ENCODE results near the gene RTKN2.

Gene RTKN2

DNA sequence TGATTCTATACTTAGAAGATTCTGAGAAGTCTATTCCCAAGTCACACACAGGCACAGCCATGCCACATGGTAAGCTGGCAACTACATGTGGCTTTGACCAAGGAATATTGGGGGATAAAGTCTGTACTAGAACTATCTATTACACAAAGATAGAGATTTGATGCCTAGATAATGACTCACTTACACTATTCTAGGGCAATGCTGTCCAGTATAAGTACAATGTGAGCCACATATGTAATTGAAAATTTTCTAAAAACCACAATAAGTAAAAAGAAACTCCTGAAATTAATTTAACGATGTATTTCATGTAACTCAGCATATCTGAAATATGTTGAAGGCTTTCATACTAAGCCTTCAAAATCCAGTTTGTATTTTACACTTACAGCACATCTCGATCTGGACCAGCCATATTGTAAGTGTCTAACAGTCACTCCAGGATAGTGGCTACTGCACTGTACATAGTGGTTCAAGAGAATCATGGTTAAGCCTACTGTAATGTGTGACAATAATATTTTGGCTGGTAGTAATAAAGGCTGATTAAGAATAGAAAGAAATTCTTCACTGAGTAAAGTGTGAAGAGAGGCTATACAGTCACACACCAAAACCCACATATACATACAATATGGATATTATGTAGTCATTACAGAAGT, 62.8 kb downstream of the RTKN2 start:
- H3K27ac Mint-ChIP-seq: no peak overlapping the region
- no peaks in the 10 kb centered on the region for H3K4me1 Mint-ChIP-seq
- H3K27me3 Mint-ChIP-seq (ENCODE audit: low read depth): no peaks in the 10 kb centered on the region
- H3K9me3 Mint-ChIP-seq: no peaks in the 10 kb centered on the region
- peaks cover 6% of the 10 kb centered on the region for H3K36me3 Mint-ChIP-seq (ENCODE audit: low read depth)
- TF ChIP-seq, protein P1, sequence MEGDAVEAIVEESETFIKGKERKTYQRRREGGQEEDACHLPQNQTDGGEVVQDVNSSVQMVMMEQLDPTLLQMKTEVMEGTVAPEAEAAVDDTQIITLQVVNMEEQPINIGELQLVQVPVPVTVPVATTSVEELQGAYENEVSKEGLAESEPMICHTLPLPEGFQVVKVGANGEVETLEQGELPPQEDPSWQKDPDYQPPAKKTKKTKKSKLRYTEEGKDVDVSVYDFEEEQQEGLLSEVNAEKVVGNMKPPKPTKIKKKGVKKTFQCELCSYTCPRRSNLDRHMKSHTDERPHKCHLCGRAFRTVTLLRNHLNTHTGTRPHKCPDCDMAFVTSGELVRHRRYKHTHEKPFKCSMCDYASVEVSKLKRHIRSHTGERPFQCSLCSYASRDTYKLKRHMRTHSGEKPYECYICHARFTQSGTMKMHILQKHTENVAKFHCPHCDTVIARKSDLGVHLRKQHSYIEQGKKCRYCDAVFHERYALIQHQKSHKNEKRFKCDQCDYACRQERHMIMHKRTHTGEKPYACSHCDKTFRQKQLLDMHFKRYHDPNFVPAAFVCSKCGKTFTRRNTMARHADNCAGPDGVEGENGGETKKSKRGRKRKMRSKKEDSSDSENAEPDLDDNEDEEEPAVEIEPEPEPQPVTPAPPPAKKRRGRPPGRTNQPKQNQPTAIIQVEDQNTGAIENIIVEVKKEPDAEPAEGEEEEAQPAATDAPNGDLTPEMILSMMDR (IDR thresholded peaks at IDR 0.05; ENCODE audit: unreplicated experiment in 3 of 3): no peak
- no peak overlapping the region for H3K4me3 Mint-ChIP-seq

GRCh38 chr10:62199584-62199983, 69.1 kb downstream of the RTKN2 start:
- H3K27me3 Mint-ChIP-seq (ENCODE audit: low read depth): no peaks in the 10 kb centered on the region
- H3K4me3 Mint-ChIP-seq: no peak overlapping the region
- no peak overlapping the region for H3K27ac Mint-ChIP-seq
- peaks cover 10% of the 10 kb centered on the region for H3K36me3 Mint-ChIP-seq (ENCODE audit: low read depth)
- TF ChIP-seq, protein P1 (IDR thresholded peaks at IDR 0.05; ENCODE audit: unreplicated experiment in 3 of 3): no peak
- H3K9me3 Mint-ChIP-seq: no peaks in the 10 kb centered on the region
- H3K4me1 Mint-ChIP-seq: no peaks in the 10 kb centered on the region

GRCh38 chr10:62196528-62196927, 72.1 kb downstream of the RTKN2 start:
- Mint-ChIP-seq H3K4me3 (no peak overlapping the region), H3K27me3 (ENCODE audit: low read depth) (no peaks in the 10 kb centered on the region), H3K27ac (no peak overlapping the region), H3K4me1 (no peaks in the 10 kb centered on the region), H3K36me3 (ENCODE audit: low read depth) (peaks cover 11% of the 10 kb centered on the region), H3K9me3 (no peaks in the 10 kb centered on the region)
- TF ChIP-seq, protein P1 (IDR thresholded peaks at IDR 0.05; ENCODE audit: unreplicated experiment in 3 of 3): no peak

DNA sequence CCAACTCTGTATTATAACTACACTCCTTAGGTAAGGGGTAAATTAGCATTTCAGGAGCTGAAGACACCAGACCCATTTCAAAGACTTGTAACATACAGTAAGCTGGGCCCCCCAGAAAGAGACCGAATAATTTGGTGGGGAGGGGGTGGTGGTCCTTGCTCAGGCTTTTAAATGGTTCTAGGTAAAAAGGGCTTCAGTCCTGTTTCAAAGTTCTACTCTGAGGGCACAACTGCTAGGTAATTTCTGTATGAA, 73.0 kb downstream of the RTKN2 start:
- TF ChIP-seq, protein P1 (IDR thresholded peaks at IDR 0.05; ENCODE audit: unreplicated experiment in 3 of 3): no peak
- peaks cover 15% of the 10 kb centered on the region for H3K36me3 Mint-ChIP-seq (ENCODE audit: low read depth)
- H3K9me3 Mint-ChIP-seq: no peaks in the 10 kb centered on the region
- H3K4me3 Mint-ChIP-seq: no peak overlapping the region
- H3K4me1 Mint-ChIP-seq: no peaks in the 10 kb centered on the region
- no peaks in the 10 kb centered on the region for H3K27me3 Mint-ChIP-seq (ENCODE audit: low read depth)
- peak overlapping the region in 1 of 3 experiments; percentile 68 for H3K27ac Mint-ChIP-seq

GRCh38 chr10:62194924-62195674, 73.5 kb downstream of the RTKN2 start:
- Mint-ChIP-seq H3K27me3 (ENCODE audit: low read depth) (no peaks in the 10 kb centered on the region), H3K4me3 (peak overlapping the region in 1 of 3 experiments; percentile 6), H3K36me3 (ENCODE audit: low read depth) (peaks cover 16% of the 10 kb centered on the region), H3K9me3 (no peaks in the 10 kb centered on the region), H3K27ac (peak overlapping the region in 1 of 3 experiments; percentile 68), H3K4me1 (no peaks in the 10 kb centered on the region)
- TF ChIP-seq, protein P1 (IDR thresholded peaks at IDR 0.05; ENCODE audit: unreplicated experiment in 3 of 3): no peak

- Mint-ChIP-seq H3K27me3 (ENCODE audit: low read depth) (no peaks in the 10 kb centered on the region), H3K4me3 (no peak overlapping the region), H3K4me1 (no peaks in the 10 kb centered on the region), H3K27ac (no peak overlapping the region), H3K36me3 (ENCODE audit: low read depth) (peaks cover 16% of the 10 kb centered on the region), H3K9me3 (no peaks in the 10 kb centered on the region)
- TF ChIP-seq, protein P1 (IDR thresholded peaks at IDR 0.05; ENCODE audit: unreplicated experiment in 3 of 3): no peak
Observed at GRCh38 chr10:62193479-62193878, 75.2 kb downstream of the RTKN2 start.

All from nephron (organoid).